ENCODE measurements around the gene SFMBT1.

SFMBT1 gene

GRCh38 chr3:52886049-52886730 is 159.7 kb downstream of the SFMBT1 start:
- no peak for TF ChIP-seq CTCF (IDR thresholded peaks at IDR 0.05; ENCODE audit: low read depth, low read length)
- H3K4me3 ChIP-seq (replicated peaks in 1 of 2; ENCODE audit: low read depth in 2 of 2, low read length in 2 of 2) = no peak overlapping the region
- DNase-seq (ENCODE audit: low read depth in 2 of 2) = no peak

GRCh38 chr3:52882377-52882776 is 163.5 kb downstream of the SFMBT1 start:
- no peak overlapping the region for H3K4me3 ChIP-seq (replicated peaks in 1 of 2; ENCODE audit: low read depth in 2 of 2, low read length in 2 of 2)
- DNase-seq (ENCODE audit: low read depth in 2 of 2) = no peak
- TF ChIP-seq CTCF (IDR thresholded peaks at IDR 0.05; ENCODE audit: low read depth, low read length) = no peak

- no peak for TF ChIP-seq CTCF (IDR thresholded peaks at IDR 0.05; ENCODE audit: low read depth, low read length)
- no peak overlapping the region for H3K4me3 ChIP-seq (replicated peaks in 1 of 2; ENCODE audit: low read depth in 2 of 2, low read length in 2 of 2)
- no peak for DNase-seq (ENCODE audit: low read depth in 2 of 2)
These were observed 164.0 kb downstream of the SFMBT1 start for GRCh38 chr3:52881871-52882270.

GRCh38 chr3:52880474-52880873 is 165.4 kb downstream of the SFMBT1 start:
- no peak for TF ChIP-seq CTCF (IDR thresholded peaks at IDR 0.05; ENCODE audit: low read depth, low read length)
- no peak for DNase-seq (ENCODE audit: low read depth in 2 of 2)
- no peak overlapping the region for H3K4me3 ChIP-seq (replicated peaks in 1 of 2; ENCODE audit: low read depth in 2 of 2, low read length in 2 of 2)

GRCh38 chr3:52880047-52880446 is 165.8 kb downstream of the SFMBT1 start:
- no peak for TF ChIP-seq CTCF (IDR thresholded peaks at IDR 0.05; ENCODE audit: low read depth, low read length)
- DNase-seq (ENCODE audit: low read depth in 2 of 2) = no peak

GRCh38 chr3:52879581-52879980 is 166.3 kb downstream of the SFMBT1 start:
- no peak for TF ChIP-seq CTCF (IDR thresholded peaks at IDR 0.05; ENCODE audit: low read depth, low read length)
- no peak overlapping the region for H3K4me3 ChIP-seq (replicated peaks in 1 of 2; ENCODE audit: low read depth in 2 of 2, low read length in 2 of 2)
- no peak for DNase-seq (ENCODE audit: low read depth in 2 of 2)

More at GRCh38 chr3:52880047-52880446, 165.8 kb downstream of the SFMBT1 start:
- H3K4me3 ChIP-seq (replicated peaks in 1 of 2; ENCODE audit: low read depth in 2 of 2, low read length in 2 of 2) = no peak overlapping the region

- no peak for DNase-seq (ENCODE audit: low read depth in 2 of 2)
- peak; percentile 8 for TF ChIP-seq CTCF (IDR thresholded peaks at IDR 0.05; ENCODE audit: low read depth, low read length)
These were observed 166.8 kb downstream of the SFMBT1 start for GRCh38 chr3:52879090-52879489.

More at GRCh38 chr3:52879090-52879489, 166.8 kb downstream of the SFMBT1 start:
- no peak overlapping the region for H3K4me3 ChIP-seq (replicated peaks in 1 of 2; ENCODE audit: low read depth in 2 of 2, low read length in 2 of 2)

Data from cardiac fibroblast (primary cell).